GM21526 (cell line): ENCODE measurements around the gene ABHD15.

Experiments used
- ATAC-seq: cut with Tn5 transposase; IDR thresholded peaks from one replicate; pipeline ENCODE4 v1.9.1; 2021; ENCODE audit warnings: moderate library complexity; ENCODE audit not compliant: unreplicated experiment, low FRiP score

The ABHD15 gene

GRCh38 chr17:29595107-29595942, 28.5 kb upstream of the ABHD15 start:
- no peak for ATAC-seq

- no peak for ATAC-seq
These were observed 27.8 kb upstream of the ABHD15 start for GRCh38 chr17:29594519-29595090.

GRCh38 chr17:29593591-29594518, 27.0 kb upstream of the ABHD15 start:
- ATAC-seq, result no peak

- ATAC-seq, result no peak
These were observed 26.2 kb upstream of the ABHD15 start, which contains the start of gene ANKRD13B for GRCh38 chr17:29592850-29593551. Gene ANKRD13B (plus strand): TSS chr17:29593132. CDS start chr17:29593622, 490 bp downstream.

- no peak for ATAC-seq
These were observed 25.1 kb upstream of the ABHD15 start for GRCh38 chr17:29591737-29592608.

GRCh38 chr17:29591146-29591736, 24.4 kb upstream of the ABHD15 start:
- no peak for ATAC-seq

GRCh38 chr17:29590411-29591145, 23.7 kb upstream of the ABHD15 start:
- no peak for ATAC-seq

GRCh38 chr17:29589524-29590410, 22.9 kb upstream of the ABHD15 start, which contains the start of gene GIT1:
Gene GIT1 (minus strand): TSS chr17:29589648. CDS start chr17:29589378, 270 bp downstream.
- no peak for ATAC-seq

- ATAC-seq, result no peak
These were observed 21.9 kb upstream of the ABHD15 start for GRCh38 chr17:29588562-29589411.

- no peak for ATAC-seq
These were observed 21.3 kb upstream of the ABHD15 start for GRCh38 chr17:29588017-29588561.

GRCh38 chr17:29587591-29587990, 20.8 kb upstream of the ABHD15 start:
- ATAC-seq, result no peak

- no peak for ATAC-seq
These were observed 20.0 kb upstream of the ABHD15 start for GRCh38 chr17:29586676-29587469.

- no peak for ATAC-seq
These were observed 18.4 kb upstream of the ABHD15 start for GRCh38 chr17:29585080-29585751.

GRCh38 chr17:29584452-29585079, 17.7 kb upstream of the ABHD15 start:
- no peak for ATAC-seq
